ENCODE results near the gene EZH1. TPM values are rescaled to one million over a fixed set of nuclear protein-coding genes. Genes with fewer than 3 reads are reported as not detected.
A peak's percentile ranks its signal among the peaks of the same experiment; 100 is the strongest.

The EZH1 gene
- total and polyA plus RNA-seq, 10 of the 15 experiments (the other 5 are each of a cell fraction or from before 2014, with no cell fraction given) = 6.1 to 43.3 (median 16.8) TPM

GRCh38 chr17:42773290-42774035 lies 28.6 kb upstream of the EZH1 start, which contains the start of gene VPS25 (continued):
- TF ChIP-seq MYC (IDR thresholded peaks at IDR 0.05; ENCODE audit: insufficient read depth, insufficient read length, insufficient replicate concordance, low read length, severe bottlenecking) = no peak
- TF ChIP-seq RELA (IDR thresholded peaks at IDR 0.05; ENCODE audit: borderline replicate concordance, partially characterized antibody) = peak; percentile 54
- TF ChIP-seq CBX5 (IDR thresholded peaks at IDR 0.05; ENCODE audit: low read depth) = 0 out of 2 replicates have a peak, but pooled peaks have one; percentile 74
- no peak for TF ChIP-seq KDM1A (IDR thresholded peaks at IDR 0.05; ENCODE audit: borderline replicate concordance)
- no peak for TF ChIP-seq ZNF622 (IDR thresholded peaks at IDR 0.05)
- no peak for TF ChIP-seq ZNF274 (IDR thresholded peaks at IDR 0.05; ENCODE audit: insufficient read depth, insufficient read length)
- TF ChIP-seq HCFC1 (IDR thresholded peaks at IDR 0.05; ENCODE audit: low read length) = peak; percentile 82
- peak; percentile 67; the same call in 1 of the 2 replicates for TF ChIP-seq ATF7 (IDR thresholded peaks at IDR 0.05; ENCODE audit: low read depth)
- TF ChIP-seq, protein P1, sequence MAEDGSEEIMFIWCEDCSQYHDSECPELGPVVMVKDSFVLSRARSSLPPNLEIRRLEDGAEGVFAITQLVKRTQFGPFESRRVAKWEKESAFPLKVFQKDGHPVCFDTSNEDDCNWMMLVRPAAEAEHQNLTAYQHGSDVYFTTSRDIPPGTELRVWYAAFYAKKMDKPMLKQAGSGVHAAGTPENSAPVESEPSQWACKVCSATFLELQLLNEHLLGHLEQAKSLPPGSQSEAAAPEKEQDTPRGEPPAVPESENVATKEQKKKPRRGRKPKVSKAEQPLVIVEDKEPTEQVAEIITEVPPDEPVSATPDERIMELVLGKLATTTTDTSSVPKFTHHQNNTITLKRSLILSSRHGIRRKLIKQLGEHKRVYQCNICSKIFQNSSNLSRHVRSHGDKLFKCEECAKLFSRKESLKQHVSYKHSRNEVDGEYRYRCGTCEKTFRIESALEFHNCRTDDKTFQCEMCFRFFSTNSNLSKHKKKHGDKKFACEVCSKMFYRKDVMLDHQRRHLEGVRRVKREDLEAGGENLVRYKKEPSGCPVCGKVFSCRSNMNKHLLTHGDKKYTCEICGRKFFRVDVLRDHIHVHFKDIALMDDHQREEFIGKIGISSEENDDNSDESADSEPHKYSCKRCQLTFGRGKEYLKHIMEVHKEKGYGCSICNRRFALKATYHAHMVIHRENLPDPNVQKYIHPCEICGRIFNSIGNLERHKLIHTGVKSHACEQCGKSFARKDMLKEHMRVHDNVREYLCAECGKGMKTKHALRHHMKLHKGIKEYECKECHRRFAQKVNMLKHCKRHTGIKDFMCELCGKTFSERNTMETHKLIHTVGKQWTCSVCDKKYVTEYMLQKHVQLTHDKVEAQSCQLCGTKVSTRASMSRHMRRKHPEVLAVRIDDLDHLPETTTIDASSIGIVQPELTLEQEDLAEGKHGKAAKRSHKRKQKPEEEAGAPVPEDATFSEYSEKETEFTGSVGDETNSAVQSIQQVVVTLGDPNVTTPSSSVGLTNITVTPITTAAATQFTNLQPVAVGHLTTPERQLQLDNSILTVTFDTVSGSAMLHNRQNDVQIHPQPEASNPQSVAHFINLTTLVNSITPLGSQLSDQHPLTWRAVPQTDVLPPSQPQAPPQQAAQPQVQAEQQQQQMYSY (CRISPR knock-in tag; IDR thresholded peaks at IDR 0.05) = no peak
- no peak for TF ChIP-seq NFXL1 (IDR thresholded peaks at IDR 0.05; ENCODE audit: borderline replicate concordance)
- no peak; the same call in 1 of the 2 replicates for TF ChIP-seq BACH1 (IDR thresholded peaks at IDR 0.05; ENCODE audit: borderline replicate concordance)
- TF ChIP-seq WRNIP1 (IDR thresholded peaks at IDR 0.05; ENCODE audit: borderline replicate concordance, low read depth, low read length) = peak; percentile 95; the same call in 1 of the 2 replicates
- no peak for TF ChIP-seq ZSCAN29 (IDR thresholded peaks at IDR 0.05)
- TF ChIP-seq RAD21 (IDR thresholded peaks at IDR 0.05; ENCODE audit: insufficient read depth, low read depth, low read length) = no peak
- TF ChIP-seq, protein P2, sequence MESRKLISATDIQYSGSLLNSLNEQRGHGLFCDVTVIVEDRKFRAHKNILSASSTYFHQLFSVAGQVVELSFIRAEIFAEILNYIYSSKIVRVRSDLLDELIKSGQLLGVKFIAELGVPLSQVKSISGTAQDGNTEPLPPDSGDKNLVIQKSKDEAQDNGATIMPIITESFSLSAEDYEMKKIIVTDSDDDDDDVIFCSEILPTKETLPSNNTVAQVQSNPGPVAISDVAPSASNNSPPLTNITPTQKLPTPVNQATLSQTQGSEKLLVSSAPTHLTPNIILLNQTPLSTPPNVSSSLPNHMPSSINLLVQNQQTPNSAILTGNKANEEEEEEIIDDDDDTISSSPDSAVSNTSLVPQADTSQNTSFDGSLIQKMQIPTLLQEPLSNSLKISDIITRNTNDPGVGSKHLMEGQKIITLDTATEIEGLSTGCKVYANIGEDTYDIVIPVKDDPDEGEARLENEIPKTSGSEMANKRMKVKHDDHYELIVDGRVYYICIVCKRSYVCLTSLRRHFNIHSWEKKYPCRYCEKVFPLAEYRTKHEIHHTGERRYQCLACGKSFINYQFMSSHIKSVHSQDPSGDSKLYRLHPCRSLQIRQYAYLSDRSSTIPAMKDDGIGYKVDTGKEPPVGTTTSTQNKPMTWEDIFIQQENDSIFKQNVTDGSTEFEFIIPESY (IDR thresholded peaks at IDR 0.05) = no peak
- peak; percentile 62 for TF ChIP-seq EED (IDR thresholded peaks at IDR 0.05; ENCODE audit: low read depth)
- TF ChIP-seq ZNF592 (IDR thresholded peaks at IDR 0.05) = no peak
- peak; percentile 61; the same call in 1 of the 2 replicates for TF ChIP-seq MLLT1 (IDR thresholded peaks at IDR 0.05)
- peak; percentile 81 for TF ChIP-seq IRF4 (IDR thresholded peaks at IDR 0.05; ENCODE audit: low read depth, low read length)

Measured in GM12878 (cell line).